ENCODE measurements around the gene DEXI. TPM values are rescaled to one million over a fixed set of nuclear protein-coding genes. Genes with fewer than 3 reads are reported as not detected.

The DEXI gene
- total RNA-seq, 2 donors from 2014 or later: 31.5 to 32.0 TPM

GRCh38 chr16:10907757-10908045, 34.6 kb downstream of the DEXI start:
- no peak overlapping the region for H3K27ac Mint-ChIP-seq
- no peak for TF ChIP-seq CTCF (conservative IDR thresholded peaks at IDR 0.05)
- WGBS, 2 experiments (ENCODE audit: insufficient coverage in 1 of 2, insufficient read length in 1 of 2): 91 to 97% methylated on average over 13 to 21 of the region's 21 CpGs
- H3K9ac ChIP-seq (ENCODE audit: extremely low read depth, low read length, poor library complexity, severe bottlenecking): no peak overlapping the region
- peaks cover under 1% of the 10 kb centered on the region for H3K9me3 Mint-ChIP-seq
- no peaks in the 10 kb centered on the region for H3K36me3 ChIP-seq (ENCODE audit: control insufficient read depth, insufficient read depth, low read length)
- H3K9me3 ChIP-seq (ENCODE audit: control insufficient read depth, low read length): peaks cover 8% of the 10 kb centered on the region
- H3K4me1 Mint-ChIP-seq: no peaks in the 10 kb centered on the region
- no peak overlapping the region for H3K4me3 Mint-ChIP-seq
- H3K36me3 Mint-ChIP-seq (ENCODE audit: low read depth): no peaks in the 10 kb centered on the region
- no peaks in the 10 kb centered on the region for H3K27me3 ChIP-seq (ENCODE audit: control insufficient read depth, insufficient read depth, low read length, poor library complexity, severe bottlenecking)
- DNase-seq: no peak
- no peaks in the 10 kb centered on the region for H3K4me1 ChIP-seq (ENCODE audit: control insufficient read depth, insufficient read depth, low read length)
- peaks cover 4% of the 10 kb centered on the region for H3K27me3 Mint-ChIP-seq (ENCODE audit: insufficient read depth)
- no peak overlapping the region for H3K27ac ChIP-seq (ENCODE audit: low read depth, low read length)
- H3K4me3 ChIP-seq (ENCODE audit: low read length): no peak overlapping the region

- no peak overlapping the region for H3K4me3 ChIP-seq (ENCODE audit: low read length)
- no peaks in the 10 kb centered on the region for H3K4me1 ChIP-seq (ENCODE audit: control insufficient read depth, insufficient read depth, low read length)
- no peak for TF ChIP-seq CTCF (conservative IDR thresholded peaks at IDR 0.05)
- H3K36me3 ChIP-seq (ENCODE audit: control insufficient read depth, insufficient read depth, low read length): no peaks in the 10 kb centered on the region
- no peaks in the 10 kb centered on the region for H3K4me1 Mint-ChIP-seq
- no peak for DNase-seq
- H3K27me3 ChIP-seq (ENCODE audit: control insufficient read depth, insufficient read depth, low read length, poor library complexity, severe bottlenecking): no peaks in the 10 kb centered on the region
- H3K4me3 Mint-ChIP-seq: no peak overlapping the region
- no peaks in the 10 kb centered on the region for H3K36me3 Mint-ChIP-seq (ENCODE audit: low read depth)
- 92% methylated on average over 34 to 46 of the region's 46 CpGs for WGBS, 2 experiments (ENCODE audit: insufficient coverage in 1 of 2, insufficient read length in 1 of 2)
- H3K27ac ChIP-seq (ENCODE audit: low read depth, low read length): no peak overlapping the region
- H3K9ac ChIP-seq (ENCODE audit: extremely low read depth, low read length, poor library complexity, severe bottlenecking): no peak overlapping the region
- H3K9me3 Mint-ChIP-seq: peaks cover 1% of the 10 kb centered on the region
- peaks cover 9% of the 10 kb centered on the region for H3K9me3 ChIP-seq (ENCODE audit: control insufficient read depth, low read length)
- no peak overlapping the region for H3K27ac Mint-ChIP-seq
- peaks cover 6% of the 10 kb centered on the region for H3K27me3 Mint-ChIP-seq (ENCODE audit: insufficient read depth)
Measured at GRCh38 chr16:10906914-10907756, 35.1 kb downstream of the DEXI start.

- Histone ChIP-seq H3K9me3 (ENCODE audit: control insufficient read depth, low read length) (peaks cover 9% of the 10 kb centered on the region), H3K36me3 (ENCODE audit: control insufficient read depth, insufficient read depth, low read length) (no peaks in the 10 kb centered on the region), H3K4me1 (ENCODE audit: control insufficient read depth, insufficient read depth, low read length) (no peaks in the 10 kb centered on the region), H3K27me3 (ENCODE audit: control insufficient read depth, insufficient read depth, low read length, poor library complexity, severe bottlenecking) (no peaks in the 10 kb centered on the region), H3K4me3 (ENCODE audit: low read length) (no peak overlapping the region), H3K27ac (ENCODE audit: low read depth, low read length) (no peak overlapping the region), H3K9ac (ENCODE audit: extremely low read depth, low read length, poor library complexity, severe bottlenecking) (no peak overlapping the region)
- Mint-ChIP-seq H3K4me3 (no peak overlapping the region), H3K4me1 (no peaks in the 10 kb centered on the region), H3K27me3 (ENCODE audit: insufficient read depth) (peaks cover 6% of the 10 kb centered on the region), H3K27ac (no peak overlapping the region), H3K9me3 (peaks cover 1% of the 10 kb centered on the region), H3K36me3 (ENCODE audit: low read depth) (no peaks in the 10 kb centered on the region)
- TF ChIP-seq CTCF (conservative IDR thresholded peaks at IDR 0.05): no peak
- 91 to 97% methylated on average over 18 to 19 of the region's 19 CpGs for WGBS, 2 experiments (ENCODE audit: insufficient coverage in 1 of 2, insufficient read length in 1 of 2)
- DNase-seq: no peak
Measured at GRCh38 chr16:10906482-10906881, 35.8 kb downstream of the DEXI start.

Measured in endodermal cell (in vitro differentiated cells).